Gastroesophageal sphincter (tissue), 4 donors: ENCODE results near the gene OR1E1. TPM values are rescaled to one million over a fixed set of nuclear protein-coding genes. Genes with fewer than 3 reads are reported as not detected.
"Not testable (repeated sequence)": the region's sequence is repeated elsewhere in the genome, so short reads cannot be mapped to it uniquely, and the experiment has no call there.

Experiments
- ATAC-seq: fragments of 150-250 bp; one replicate; pipeline ENCODE4 v1.9.1; 2016; ENCODE audit warnings: mild to moderate bottlenecking, moderate library complexity
- H3K27ac ChIP-seq, 4 donors: fragments of 200-600 bp; sonication (generic) in 3 of 4; 1 replicate in 3 of 4; 2 replicates in 1 of 4; pipeline ENCODE4 v1.5.1; 2016 to 2019
- H3K27me3 ChIP-seq: fragments of 200-600 bp; sonication (generic); one replicate; pipeline ENCODE4 v1.5.1; 2019
- H3K36me3 ChIP-seq, 2 donors: fragments of 200-600 bp; sonication (generic); one replicate each; pipeline ENCODE4 v1.5.1; 2019; ENCODE audit warnings: control low read depth in 1 of 2
- H3K4me1 ChIP-seq, 3 donors: fragments of 200-600 bp; sonication (generic); 1 replicate in 2 of 3; 2 replicates in 1 of 3; pipeline ENCODE4 v1.5.1; 2016 to 2019; ENCODE audit warnings: control low read depth in 2 of 3
- H3K4me3 ChIP-seq, 2 donors: fragments of 200-600 bp; sonication (generic); one replicate each; pipeline ENCODE4 v1.5.1; 2019; ENCODE audit warnings: mild to moderate bottlenecking in 1 of 2, moderate library complexity in 1 of 2
- H3K9me3 ChIP-seq, 3 donors: fragments of 200-600 bp; sonication (generic); one replicate each; pipeline ENCODE4 v1.5.1; 2017 to 2019; ENCODE audit warnings: control low read depth in 2 of 3
- EP300 ChIP-seq: sonication (generic); formaldehyde crosslinking; IDR thresholded peaks from one replicate; pipeline ENCODE4 v1.6.1; 2017; ENCODE audit warnings: antibody characterized with exemption, mild to moderate bottlenecking
- POLR2A ChIP-seq, 2 donors: fragments of 450-650 bp; IDR thresholded peaks; one replicate each; pipeline ENCODE4 v1.6.1; 2017; ENCODE audit warnings: antibody characterized with exemption in 2 of 2, mild to moderate bottlenecking in 2 of 2, moderate library complexity in 1 of 2
- POLR2AphosphoS5 ChIP-seq: sonication (generic); formaldehyde crosslinking; IDR thresholded peaks from one replicate; pipeline ENCODE4 v1.6.1; 2017; ENCODE audit warnings: antibody characterized with exemption
- WGBS, 2 donors: methylation state at CpG; one replicate each; pipeline ENCODE4 v1.1.5; 2018; ENCODE audit warnings: low coverage in 1 of 2; 5-methylcytosine and 5-hydroxymethylcytosine counted together
- total RNA-seq, 4 donors: library from RNA; depleted of rRNA; stranded (reverse); fragments of >200 nt; gene quantifications; one replicate each; pipeline ENCODE4 v1.1.0, GENCODE V29; 2016
- TF ChIP-seq, protein P1 (sequence below), 4 experiments: fragments of 200-600 bp in 2 of 4; fragments of 450-650 bp in 2 of 4; sonication (generic) in 1 of 4; IDR thresholded peaks; one replicate each; pipeline ENCODE4 v1.5.1; 2017 to 2019; ENCODE audit warnings: antibody characterized with exemption in 4 of 4, mild to moderate bottlenecking in 2 of 4, moderate library complexity in 2 of 4

OR1E1 gene
- total RNA-seq, 4 donors from 2014 or later, result not detected

DNA sequence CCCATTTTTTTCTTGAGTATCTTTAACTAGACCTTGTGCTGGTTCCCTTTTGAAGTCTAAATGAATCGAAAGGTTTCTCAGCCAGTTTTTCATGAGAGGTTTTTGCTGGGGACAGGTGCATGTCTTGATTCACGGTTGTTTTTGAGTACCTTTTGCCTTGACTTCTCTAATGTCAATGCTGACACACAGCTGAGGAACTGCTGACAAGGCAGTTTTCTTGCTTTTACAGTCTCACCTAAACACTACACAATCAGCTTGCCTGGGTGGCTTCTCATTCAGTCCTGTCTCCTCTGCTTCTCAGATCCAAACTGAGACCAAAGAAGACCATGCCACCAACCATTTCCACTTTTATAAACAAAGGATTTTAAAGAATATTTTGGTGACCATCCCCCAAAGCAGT lies 20.0 kb upstream of the OR1E1 start:
- H3K4me1 ChIP-seq, result no peaks in the 10 kb centered on the region
- 38 to 83% methylated on average over 1 to 2 of the region's 2 CpGs for WGBS, 2 donors
- no peaks in the 10 kb centered on the region for H3K27me3 ChIP-seq
- no peaks in the 10 kb centered on the region for H3K9me3 ChIP-seq
- no peak overlapping the region for H3K27ac ChIP-seq
- no peaks in the 10 kb centered on the region for H3K36me3 ChIP-seq
- no peak for ATAC-seq
- no peak for TF ChIP-seq EP300
- no peak for TF ChIP-seq POLR2A (IDR thresholded peaks at IDR 0.05)
- no peak for TF ChIP-seq POLR2AphosphoS5
- TF ChIP-seq, protein P1, sequence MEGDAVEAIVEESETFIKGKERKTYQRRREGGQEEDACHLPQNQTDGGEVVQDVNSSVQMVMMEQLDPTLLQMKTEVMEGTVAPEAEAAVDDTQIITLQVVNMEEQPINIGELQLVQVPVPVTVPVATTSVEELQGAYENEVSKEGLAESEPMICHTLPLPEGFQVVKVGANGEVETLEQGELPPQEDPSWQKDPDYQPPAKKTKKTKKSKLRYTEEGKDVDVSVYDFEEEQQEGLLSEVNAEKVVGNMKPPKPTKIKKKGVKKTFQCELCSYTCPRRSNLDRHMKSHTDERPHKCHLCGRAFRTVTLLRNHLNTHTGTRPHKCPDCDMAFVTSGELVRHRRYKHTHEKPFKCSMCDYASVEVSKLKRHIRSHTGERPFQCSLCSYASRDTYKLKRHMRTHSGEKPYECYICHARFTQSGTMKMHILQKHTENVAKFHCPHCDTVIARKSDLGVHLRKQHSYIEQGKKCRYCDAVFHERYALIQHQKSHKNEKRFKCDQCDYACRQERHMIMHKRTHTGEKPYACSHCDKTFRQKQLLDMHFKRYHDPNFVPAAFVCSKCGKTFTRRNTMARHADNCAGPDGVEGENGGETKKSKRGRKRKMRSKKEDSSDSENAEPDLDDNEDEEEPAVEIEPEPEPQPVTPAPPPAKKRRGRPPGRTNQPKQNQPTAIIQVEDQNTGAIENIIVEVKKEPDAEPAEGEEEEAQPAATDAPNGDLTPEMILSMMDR (IDR thresholded peaks at IDR 0.05), result no peak
- no peak overlapping the region for H3K4me3 ChIP-seq

DNA sequence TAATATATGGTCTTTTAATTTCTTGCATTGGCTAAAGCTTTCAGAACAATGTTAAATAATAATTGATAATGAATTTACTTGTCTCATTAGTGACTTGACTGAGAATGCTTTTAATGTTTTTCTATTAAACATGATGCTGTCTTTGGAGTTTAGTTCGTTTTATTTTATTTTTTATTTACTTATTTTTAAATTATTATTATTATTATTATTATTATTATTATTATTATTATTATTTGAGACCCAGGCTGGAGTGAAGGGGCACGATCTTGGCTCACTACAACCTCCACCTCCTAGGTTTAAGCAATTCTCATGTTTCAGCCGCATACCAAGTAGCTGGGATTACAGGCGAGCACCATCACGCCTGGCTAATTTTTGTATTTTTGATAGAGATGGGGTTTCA lies 17.4 kb upstream of the OR1E1 start:
- no peak for ATAC-seq
- Histone ChIP-seq H3K36me3 (no peaks in the 10 kb centered on the region), H3K27me3 (peaks cover 4% of the 10 kb centered on the region), H3K27ac (no peak overlapping the region), H3K4me1 (no peaks in the 10 kb centered on the region), H3K4me3 (no peak overlapping the region), H3K9me3 (no peaks in the 10 kb centered on the region)
- TF ChIP-seq POLR2AphosphoS5 (no peak), POLR2A (IDR thresholded peaks at IDR 0.05) (no peak)
- TF ChIP-seq, protein P1 (IDR thresholded peaks at IDR 0.05), result no peak
- 73 to 79% methylated on average over 3 to 5 of the region's 5 CpGs for WGBS, 2 donors

DNA sequence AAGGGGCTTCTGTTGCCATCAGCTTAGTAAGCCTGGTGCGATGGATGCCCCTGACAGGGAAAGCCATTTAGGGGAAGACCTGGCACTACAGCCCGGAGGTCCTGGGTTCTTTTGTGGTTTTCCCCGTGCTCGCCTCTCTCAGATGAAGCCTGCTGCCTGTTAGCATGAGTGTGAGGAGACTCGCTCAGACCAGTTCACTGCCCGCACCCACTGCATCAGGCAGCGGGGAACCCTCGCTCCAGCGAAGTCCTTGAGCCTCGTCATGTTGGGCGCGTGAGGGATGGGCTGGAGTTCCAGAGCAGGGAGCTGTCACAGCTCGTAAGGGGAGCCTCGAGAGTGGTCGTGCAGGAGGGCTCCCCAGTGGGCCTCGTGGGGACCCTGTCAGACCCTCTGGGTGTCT lies 14.0 kb upstream of the OR1E1 start:
- ATAC-seq, H3K27me3 ChIP-seq, H3K36me3 ChIP-seq, H3K4me3 ChIP-seq, H3K4me1 ChIP-seq, H3K27ac ChIP-seq: not testable (repeated sequence)
- no CpG with 5 or more reads among the region's 16 CpGs for WGBS, 2 donors
- peaks cover 0 to 19% (median 0%) of the 10 kb centered on the region in 3 donors for H3K9me3 ChIP-seq

DNA sequence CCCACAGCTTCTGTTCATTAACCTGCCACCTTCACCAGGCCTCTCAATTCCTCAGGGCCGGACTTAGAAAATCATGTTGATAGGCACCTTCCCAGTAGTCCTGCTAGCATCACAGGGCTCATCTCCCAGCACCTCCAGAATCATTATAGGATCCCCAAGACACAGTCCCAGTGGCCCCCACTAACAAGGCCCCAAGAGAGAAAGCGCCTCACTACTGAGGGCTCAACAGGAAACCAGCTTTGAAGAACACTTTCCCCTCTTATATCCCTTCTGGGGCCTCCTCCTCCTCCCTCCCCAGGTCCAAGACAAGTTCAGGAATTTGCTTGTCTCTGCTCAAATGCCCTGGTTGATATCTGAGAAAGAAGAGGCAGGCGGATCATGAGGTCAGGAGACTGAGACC lies 12.9 kb upstream of the OR1E1 start, which contains the start of gene OR3A3:
Gene OR3A3 (plus strand): TSS at position 301 of the 400 bp plus-strand sequence.
- 57 to 93% methylated on average over 1 to 2 of the region's 3 CpGs for WGBS, 2 donors
- Histone ChIP-seq H3K27ac (no peak within 1 kb of the TSS), H3K4me3 (no peak within 1 kb of the TSS), H3K4me1 (no peaks in the 10 kb centered on the region), H3K27me3 (peaks cover 10% of the 10 kb centered on the region), H3K9me3 (peaks cover 0 to 29% (median 0%) of the 10 kb centered on the region in 3 donors), H3K36me3 (no peaks in the 10 kb centered on the region)
- TF ChIP-seq POLR2A (IDR thresholded peaks at IDR 0.05), result no peak
- no peak for TF ChIP-seq EP300
- no peak for TF ChIP-seq POLR2AphosphoS5
- TF ChIP-seq, protein P1 (IDR thresholded peaks at IDR 0.05), result no peak
- ATAC-seq, result no peak

DNA sequence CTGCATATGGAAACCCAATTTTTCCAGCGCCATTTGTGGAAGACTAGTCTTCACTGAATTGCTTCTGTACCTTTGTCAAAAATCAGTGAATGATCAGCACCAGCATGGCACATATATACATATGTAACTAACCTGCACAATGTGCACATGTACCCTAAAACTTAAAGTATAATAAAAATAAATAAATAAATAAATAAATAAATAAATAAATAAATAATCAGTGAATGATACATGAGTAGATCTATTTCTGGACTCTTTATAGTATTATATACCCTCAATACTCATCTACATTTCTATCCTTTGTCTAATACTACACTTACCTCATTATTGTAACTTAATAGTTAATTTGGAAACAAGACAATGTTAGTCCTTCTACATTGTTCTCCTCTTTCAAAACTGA lies 5.6 kb upstream of the OR1E1 start:
- H3K9me3 ChIP-seq, result peaks cover 0 to 37% (median 0%) of the 10 kb centered on the region in 3 donors
- not testable (repeated sequence) for H3K4me1 ChIP-seq, H3K27me3 ChIP-seq, H3K27ac ChIP-seq, H3K36me3 ChIP-seq, H3K4me3 ChIP-seq, ATAC-seq
- 75% methylated on average over 1 of the region's 1 CpG; no CpG with 5 or more reads in 1 of the 2 donors for WGBS, 2 donors

DNA sequence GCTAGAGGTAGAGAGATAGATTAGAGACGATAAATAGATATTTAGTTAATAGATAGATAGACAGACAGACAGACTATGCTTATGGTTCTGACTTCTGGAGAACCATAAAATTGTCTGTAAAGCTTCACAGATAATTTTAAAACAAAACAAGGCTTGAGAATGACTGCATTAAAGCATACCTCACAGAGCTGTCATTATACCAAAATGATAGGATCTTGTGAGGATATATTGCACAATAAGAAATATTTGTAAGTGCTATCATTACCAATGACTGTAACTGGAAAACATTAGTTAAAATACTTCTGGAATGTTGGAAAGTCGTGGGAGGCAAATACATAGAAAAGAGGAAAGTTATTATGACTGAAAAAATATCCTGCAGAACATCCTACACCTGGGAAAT lies 3.6 kb upstream of the OR1E1 start:
- ATAC-seq, result no peak
- no peaks in the 10 kb centered on the region for H3K4me1 ChIP-seq
- H3K27me3 ChIP-seq, result no peaks in the 10 kb centered on the region
- H3K27ac ChIP-seq, result no peak overlapping the region
- TF ChIP-seq POLR2A (IDR thresholded peaks at IDR 0.05), result no peak
- WGBS, 2 donors, result 35 to 69% methylated on average over 2 of the region's 2 CpGs
- H3K4me3 ChIP-seq, result no peak overlapping the region
- H3K36me3 ChIP-seq, result no peaks in the 10 kb centered on the region
- peaks cover 0 to 19% (median 0%) of the 10 kb centered on the region in 3 donors for H3K9me3 ChIP-seq

DNA sequence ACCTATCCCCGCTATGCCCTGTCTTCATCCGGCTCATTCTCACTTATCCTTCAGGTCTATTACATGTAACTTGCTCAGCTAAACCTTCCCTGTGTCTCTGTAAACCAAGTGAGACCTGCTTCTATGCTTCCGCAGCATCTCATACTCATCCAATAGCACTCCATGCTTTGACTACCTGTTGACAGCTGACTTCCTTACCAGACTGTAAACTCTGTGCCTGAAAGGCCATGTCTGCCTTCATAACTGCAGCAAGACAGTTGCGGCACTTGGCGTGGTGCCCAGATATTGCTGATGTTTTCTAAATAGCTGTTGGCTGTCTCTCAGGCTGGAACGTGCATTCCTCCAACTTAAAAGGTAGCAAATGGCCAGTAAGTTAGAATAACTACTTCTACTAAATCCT lies 1.8 kb upstream of the OR1E1 start:
- TF ChIP-seq, protein P1 (IDR thresholded peaks at IDR 0.05), result no peak
- no peak for TF ChIP-seq POLR2AphosphoS5
- no peak for TF ChIP-seq POLR2A (IDR thresholded peaks at IDR 0.05)
- TF ChIP-seq EP300, result no peak
- H3K27ac ChIP-seq, result no peak overlapping the region
- ATAC-seq, result no peak
- 36 to 51% methylated on average over 3 to 6 of the region's 6 CpGs for WGBS, 2 donors
- H3K27me3 ChIP-seq, result no peaks in the 10 kb centered on the region
- no peaks in the 10 kb centered on the region for H3K36me3 ChIP-seq
- H3K4me1 ChIP-seq, result no peaks in the 10 kb centered on the region
- peaks cover 0 to 3% (median 0%) of the 10 kb centered on the region in 3 donors for H3K9me3 ChIP-seq
- no peak overlapping the region for H3K4me3 ChIP-seq

DNA sequence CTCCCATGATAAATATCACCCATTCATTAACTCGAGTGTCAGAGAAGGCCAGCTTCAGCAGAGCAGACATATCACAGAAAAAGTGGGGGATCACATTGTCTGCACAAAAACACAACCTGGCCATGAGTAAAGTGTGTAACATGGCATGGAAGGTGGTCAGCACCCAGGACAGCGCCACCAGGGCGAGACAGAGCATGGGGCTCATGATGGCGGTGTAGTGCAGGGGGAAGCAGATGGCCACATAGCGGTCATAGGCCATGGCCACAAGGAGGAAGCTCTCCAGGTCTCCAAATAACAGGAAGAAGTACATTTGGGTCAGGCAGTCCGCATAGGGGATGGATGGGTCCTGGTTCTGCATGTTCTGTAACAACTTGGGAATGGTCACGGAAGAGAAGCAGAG lies 409 bp downstream of the OR1E1 start:
- not testable (repeated sequence) for H3K27ac ChIP-seq, H3K4me1 ChIP-seq, H3K27me3 ChIP-seq, H3K4me3 ChIP-seq, H3K9me3 ChIP-seq, H3K36me3 ChIP-seq, ATAC-seq
- 46 to 58% methylated on average over 5 to 7 of the region's 7 CpGs for WGBS, 2 donors
